GM21723 (cell line): Measurements from ENCODE around the gene RAD9A.

ENCODE experiments used
- ATAC-seq: cut with Tn5 transposase; IDR thresholded peaks from one replicate; pipeline ENCODE4 v1.9.1; 2021; ENCODE audit warnings: mild to moderate bottlenecking, moderate library complexity; ENCODE audit not compliant: unreplicated experiment

RAD9A gene

GRCh38 chr11:67356864-67357561 is 34.8 kb upstream of the RAD9A start:
- ATAC-seq, result no peak

GRCh38 chr11:67357831-67358670 is 33.7 kb upstream of the RAD9A start:
- no peak for ATAC-seq

GRCh38 chr11:67364169-67364568 is 27.6 kb upstream of the RAD9A start:
- no peak for ATAC-seq

- ATAC-seq, result no peak
Observed at GRCh38 chr11:67364783-67365722, 26.7 kb upstream of the RAD9A start.

GRCh38 chr11:67365736-67366444 is 25.9 kb upstream of the RAD9A start:
- ATAC-seq, result no peak

- ATAC-seq, result no peak
Observed at GRCh38 chr11:67366546-67366945, 25.2 kb upstream of the RAD9A start.

- no peak for ATAC-seq
Observed at GRCh38 chr11:67366961-67367760, 24.6 kb upstream of the RAD9A start.

- ATAC-seq, result no peak
Observed at GRCh38 chr11:67367761-67368227, 24.0 kb upstream of the RAD9A start.

GRCh38 chr11:67368621-67369020 is 23.2 kb upstream of the RAD9A start:
- ATAC-seq, result no peak

- ATAC-seq, result no peak
Observed at GRCh38 chr11:67369275-67369674, 22.5 kb upstream of the RAD9A start.

GRCh38 chr11:67369801-67370284 is 21.9 kb upstream of the RAD9A start:
- ATAC-seq, result no peak

GRCh38 chr11:67370351-67371076 is 21.3 kb upstream of the RAD9A start:
- no peak for ATAC-seq

- ATAC-seq, result no peak
Observed at GRCh38 chr11:67371189-67371910, 20.4 kb upstream of the RAD9A start.

GRCh38 chr11:67371911-67372320 is 19.9 kb upstream of the RAD9A start:
- ATAC-seq, result no peak

- ATAC-seq, result no peak
Observed at GRCh38 chr11:67372321-67372992, 19.3 kb upstream of the RAD9A start.

GRCh38 chr11:67372993-67373647 is 18.7 kb upstream of the RAD9A start, which contains the start of gene CLCF1:
Gene CLCF1 (minus strand): TSS chr11:67373598. CDS start chr11:67373539, 59 bp downstream.
- ATAC-seq, result no peak
